Aorta (tissue), 5 donors: ENCODE results near the gene TRANK1. TPM values are rescaled to one million over a fixed set of nuclear protein-coding genes. Genes with fewer than 3 reads are reported as not detected.

Source experiments
- ATAC-seq: fragments of 200-7000 bp; cut with Tn5 transposase; one replicate; pipeline ENCODE4 v1.9.1; 2022; ENCODE audit warnings: moderate library complexity; ENCODE audit not compliant: low FRiP score
- DNase-seq, 2 donors: peaks; one replicate each; pipeline ENCODE4 v3.0.0-alpha.2; 2020
- H3K27ac ChIP-seq, 2 donors: one replicate each; pipeline ENCODE4 v1.5.1; 2013; ENCODE audit warnings: low read length in 2 of 2, mild to moderate bottlenecking in 2 of 2, moderate library complexity in 2 of 2, control low read depth in 1 of 2, inconsistent platforms in 1 of 2, low read depth in 1 of 2
- H3K27me3 ChIP-seq, 2 donors: one replicate each; pipeline ENCODE4 v1.6.1; 2013; ENCODE audit warnings: control low read depth in 1 of 2, low read length in 1 of 2, mild to moderate bottlenecking in 1 of 2, moderate library complexity in 1 of 2; ENCODE audit not compliant: insufficient read depth in 2 of 2, control insufficient read depth in 1 of 2
- H3K36me3 ChIP-seq, 2 donors: one replicate each; pipeline ENCODE4 v1.6.1; 2013; ENCODE audit warnings: control low read depth in 1 of 2, low read length in 1 of 2, mild to moderate bottlenecking in 1 of 2; ENCODE audit not compliant: insufficient read depth in 2 of 2, control insufficient read depth in 1 of 2
- H3K4me1 ChIP-seq, 2 donors: one replicate each; pipeline ENCODE4 v1.6.1; 2013; ENCODE audit warnings: low read length in 2 of 2, control low read depth in 1 of 2, mild to moderate bottlenecking in 1 of 2, moderate library complexity in 1 of 2; ENCODE audit not compliant: insufficient read depth in 2 of 2, control insufficient read depth in 1 of 2
- H3K4me3 ChIP-seq, 2 donors: one replicate each; pipeline ENCODE4 v1.5.1; 2013; ENCODE audit warnings: low read length in 2 of 2, control low read depth in 1 of 2, mild to moderate bottlenecking in 1 of 2
- H3K9me3 ChIP-seq: one replicate; pipeline ENCODE4 v1.6.1; 2013; ENCODE audit warnings: mild to moderate bottlenecking, low read length; ENCODE audit not compliant: control insufficient read depth
- WGBS, 2 donors: extraction: QIAGEN DNeasy Blood & Tissue Kit; methylation state at CpG; one replicate each; pipeline ENCODE4 v1.1.7; 2013; 5-methylcytosine and 5-hydroxymethylcytosine counted together
- intact Hi-C, 2 donors: fragments of 100-400 bp; cut with DNase I; formaldehyde crosslinking; loops; one replicate each; pipeline versions ENCODE4 v1.14.2 to v1.15.0; 2022
- polyA plus RNA-seq, 2 donors: library from polyadenylated mRNA; stranded (reverse); fragments of 200-250 nt; gene quantifications; one replicate each; pipeline ENCODE4 v1.2.3, GENCODE V29; 2013
- total RNA-seq, 2 donors: library from RNA; stranded (reverse); fragmentation: NEBNext Ultra II Directional; extraction: Animal tissue kit (Norgen Biotek cat#: 25700); gene quantifications; one replicate each; pipeline ENCODE4 v1.2.1, GENCODE V29; 2021
- donor health status: healthy with polysubstance abuse.
- donor health status: Bipolar disorder and iron deficiency.
- donor health status: DM: no; HTN: no; CAD: no.
- donor health status: DM: no; HTN: no; CAD: no.
- donor health status: DM: yes; HTN: yes; CAD: no.

The TRANK1 gene
- total and polyA plus RNA-seq, 4 donors: 5.0 to 47.1 (median 32.9) TPM

DNA sequence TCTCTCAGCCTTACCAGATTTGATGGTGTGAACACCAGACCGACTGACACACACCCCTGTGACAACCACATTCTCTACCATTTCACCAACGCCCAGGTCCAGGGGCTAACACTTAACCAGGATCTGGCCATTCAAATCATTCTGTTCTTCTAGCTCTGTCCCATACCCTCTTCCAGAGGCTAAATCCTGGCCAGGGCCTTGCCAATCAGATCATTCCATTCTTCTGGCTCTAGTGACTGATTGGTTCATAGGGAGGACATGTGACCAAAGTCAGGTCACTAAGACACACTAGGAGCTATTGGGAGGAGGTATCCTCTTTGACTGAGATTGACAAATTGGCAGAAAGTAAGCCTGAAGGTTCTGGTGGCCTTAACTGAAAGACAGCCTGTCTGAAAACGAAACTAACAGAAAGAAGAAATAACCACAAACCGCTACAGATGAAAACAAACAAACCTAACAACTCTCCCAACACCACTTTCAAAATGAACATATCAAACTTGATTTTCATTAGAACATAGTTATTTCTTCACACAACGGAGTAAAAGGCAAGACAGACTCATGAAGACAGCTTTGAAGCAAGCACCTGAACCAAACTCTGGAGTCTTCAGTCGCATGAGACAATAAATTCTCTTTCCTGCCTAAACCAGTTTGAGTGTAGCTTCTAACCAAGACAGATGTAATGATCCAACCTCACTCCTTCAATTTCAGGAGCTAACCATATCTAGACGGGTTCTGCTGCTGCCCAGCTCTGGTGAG is 68.5 kb downstream of the TRANK1 start:
- Histone ChIP-seq H3K4me3 (no peak overlapping the region), H3K36me3 (peaks cover 0 to 3% of the 10 kb centered on the region in 2 donors), H3K27me3 (no peaks in the 10 kb centered on the region), H3K27ac (no peak overlapping the region), H3K9me3 (no peaks in the 10 kb centered on the region), H3K4me1 (no peaks in the 10 kb centered on the region)
- 91 to 92% methylated on average over 7 of the region's 7 CpGs for whole genome bisulfite sequencing, 2 donors
- DNase-seq (no peak), ATAC-seq (no peak)
- intact Hi-C loops: no loop called here

GRCh38 chr3:36875397-36875796 is 69.5 kb downstream of the TRANK1 start:
- ATAC-seq: no peak
- no peak for DNase-seq
- intact Hi-C loops: no loop called here

GRCh38 chr3:36874424-36874823 is 70.4 kb downstream of the TRANK1 start:
- intact Hi-C loops: no loop called here
- 94 to 98% methylated on average over 2 of the region's 2 CpGs for WGBS, 2 donors

More at GRCh38 chr3:36875397-36875796, 69.5 kb downstream of the TRANK1 start:
- Histone ChIP-seq H3K36me3 (peaks cover 0 to 6% of the 10 kb centered on the region in 2 donors), H3K27ac (no peak overlapping the region), H3K27me3 (no peaks in the 10 kb centered on the region), H3K9me3 (no peaks in the 10 kb centered on the region), H3K4me1 (no peaks in the 10 kb centered on the region), H3K4me3 (no peak overlapping the region)
- 47 to 53% methylated on average over 3 of the region's 3 CpGs for WGBS, 2 donors

DNA sequence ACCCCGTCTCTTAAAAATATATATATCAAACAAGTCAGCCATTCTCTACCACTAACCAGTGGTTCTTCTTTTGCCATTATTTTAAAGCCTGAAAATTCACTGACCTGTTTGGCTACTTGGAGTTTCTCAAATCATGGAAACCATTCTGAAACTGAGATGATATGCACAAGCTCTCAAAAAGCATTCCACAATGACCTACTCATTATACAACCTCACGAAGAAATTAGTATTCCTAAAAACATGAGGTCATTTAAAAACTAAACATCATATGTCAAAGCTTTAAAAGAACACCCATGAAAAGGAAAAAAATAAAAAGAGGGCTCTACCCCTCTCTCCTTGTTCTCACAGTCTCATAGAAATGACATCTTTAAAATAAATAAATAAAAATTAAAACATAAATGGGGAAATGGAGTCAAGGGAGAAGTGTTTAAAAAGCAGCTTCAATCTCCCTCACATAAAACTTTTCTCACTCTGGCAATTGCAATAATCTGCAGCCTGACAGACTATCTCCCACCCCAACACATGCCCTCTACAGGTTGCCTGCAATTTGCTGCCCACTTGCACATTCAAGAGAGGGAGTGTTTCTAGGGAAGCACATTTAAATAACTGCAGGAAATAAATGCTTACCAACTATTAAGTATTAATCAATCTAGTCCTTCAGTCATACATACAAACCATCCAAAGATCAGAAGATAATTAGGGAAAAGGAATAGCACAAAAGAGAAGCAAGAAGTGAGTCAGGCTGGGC is 73.3 kb downstream of the TRANK1 start:
- Histone ChIP-seq H3K27ac (no peak overlapping the region), H3K9me3 (no peaks in the 10 kb centered on the region), H3K4me3 (no peak overlapping the region), H3K36me3 (peaks cover 0 to 6% of the 10 kb centered on the region in 2 donors), H3K4me1 (no peaks in the 10 kb centered on the region), H3K27me3 (no peaks in the 10 kb centered on the region)
- WGBS, 2 donors: 77 to 80% methylated on average over 2 of the region's 2 CpGs
- intact Hi-C loops: no loop called here
- no peak for ATAC-seq
- DNase-seq: no peak

More at GRCh38 chr3:36874424-36874823, 70.4 kb downstream of the TRANK1 start:
- H3K36me3 ChIP-seq: peaks cover 0 to 6% of the 10 kb centered on the region in 2 donors
- no peaks in the 10 kb centered on the region for H3K9me3 ChIP-seq
- H3K27ac ChIP-seq: no peak overlapping the region
- H3K4me1 ChIP-seq: no peaks in the 10 kb centered on the region
- H3K27me3 ChIP-seq: no peaks in the 10 kb centered on the region
- no peak for ATAC-seq
- DNase-seq: no peak
- H3K4me3 ChIP-seq: no peak overlapping the region

DNA sequence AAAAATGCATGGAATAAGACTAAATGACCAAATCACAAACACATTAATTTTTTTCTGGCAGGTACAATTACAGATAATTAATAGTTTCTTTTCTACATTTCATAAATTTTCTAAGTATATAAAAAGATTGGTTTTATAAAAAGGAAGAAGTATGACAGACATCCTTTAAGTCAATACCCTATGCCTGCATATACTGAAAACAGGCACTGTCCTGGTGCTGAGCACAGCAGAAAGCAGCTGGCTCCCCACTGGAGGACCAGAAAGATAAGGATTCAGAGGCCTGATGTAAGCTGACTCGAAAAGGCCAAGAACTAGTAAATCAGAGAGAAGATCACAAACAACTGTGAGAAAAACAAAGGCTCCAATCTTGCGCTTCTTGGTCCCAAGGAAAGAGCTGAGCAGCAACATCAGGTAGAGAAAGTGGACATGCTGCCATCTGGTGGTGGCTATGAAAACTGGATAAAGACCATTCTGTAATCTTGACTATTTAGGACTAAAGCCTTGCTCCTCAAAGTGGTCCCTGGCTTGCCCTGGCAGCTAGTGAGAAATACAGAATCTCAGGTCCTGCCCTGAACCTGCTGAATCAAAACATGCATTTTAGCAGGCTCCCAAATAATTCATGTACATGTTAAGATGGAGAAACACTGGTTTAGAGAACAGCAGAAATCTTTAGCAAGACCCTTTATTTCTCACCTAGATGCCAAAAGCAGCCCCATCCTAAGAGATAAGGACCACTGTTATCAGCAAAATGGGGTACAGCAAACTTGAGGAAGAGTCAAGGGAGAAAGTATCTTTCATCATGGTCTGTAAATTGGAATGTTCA is 76.0 kb downstream of the TRANK1 start:
- ATAC-seq: peak; percentile 81
- Histone ChIP-seq H3K4me3 (no peak overlapping the region), H3K27me3 (no peaks in the 10 kb centered on the region), H3K9me3 (no peaks in the 10 kb centered on the region), H3K4me1 (peaks cover 0 to 2% of the 10 kb centered on the region in 2 donors), H3K36me3 (peaks cover 0 to 6% of the 10 kb centered on the region in 2 donors), H3K27ac (no peak overlapping the region)
- intact Hi-C loops: loop anchor here (2.0 to 5.0 kb wide), 2 partner anchors 140 to 142 kb away; no protein-coding TSS in a partner anchor
- no peak for DNase-seq
- 24 to 27% methylated on average over 2 of the region's 2 CpGs for WGBS, 2 donors

- Histone ChIP-seq H3K9me3 (no peaks in the 10 kb centered on the region), H3K36me3 (peaks cover 0 to 6% of the 10 kb centered on the region in 2 donors), H3K4me1 (peaks cover 0 to 2% of the 10 kb centered on the region in 2 donors), H3K27me3 (no peaks in the 10 kb centered on the region), H3K4me3 (no peak overlapping the region), H3K27ac (no peak overlapping the region)
- 86 to 88% methylated on average over 7 of the region's 7 CpGs for WGBS, 2 donors
- ATAC-seq: no peak
- no peak for DNase-seq
- intact Hi-C loops: loop anchor here (2.0 to 5.0 kb wide), 2 partner anchors 139 to 141 kb away; no protein-coding TSS in a partner anchor
These were observed 77.0 kb downstream of the TRANK1 start for GRCh38 chr3:36867810-36868209.

GRCh38 chr3:36866368-36866767 is 78.5 kb downstream of the TRANK1 start:
- no peak overlapping the region for H3K27ac ChIP-seq
- no peaks in the 10 kb centered on the region for H3K9me3 ChIP-seq
- DNase-seq: no peak
- H3K27me3 ChIP-seq: no peaks in the 10 kb centered on the region
- ATAC-seq: no peak
- no peak overlapping the region for H3K4me3 ChIP-seq
- intact Hi-C loops: loop anchor here in 1 of 2 donors (5.0 kb wide), 1 partner anchor 139 kb away; no protein-coding TSS in a partner anchor
- 78 to 89% methylated on average over 2 of the region's 2 CpGs for WGBS, 2 donors
- peaks cover 0 to 2% of the 10 kb centered on the region in 2 donors for H3K4me1 ChIP-seq
- peaks cover 0 to 6% of the 10 kb centered on the region in 2 donors for H3K36me3 ChIP-seq
